K562 (cell line): Measurements from ENCODE around the gene PPP2R1B. TPM values are rescaled to one million over a fixed set of nuclear protein-coding genes. Genes with fewer than 3 reads are reported as not detected.

Experiments used
- ATAC-seq: fragments of 200-7000 bp; cut with Tn5 transposase; 3 replicates; pipeline ENCODE4 v1.9.1; 2020; ENCODE audit warnings: moderate library complexity
- BruUV-seq: library from RNA; stranded (reverse); fragments of 400-500 nt; replicated peaks from 2 replicates; lab custom pipeline; 2021; lab: Mats Ljungman, UMichigan
- CTCF ChIA-PET: fragments of 300-600 bp; formaldehyde crosslinking; extraction: SDS; loops from one replicate; lab custom pipeline; 2021; ENCODE audit warnings: low intra/inter-chr PET ratio; lab: Yijun Ruan, JAX
- POLR2A ChIA-PET: fragments of 300-600, 350-650 bp; sonication (Branson Sonifier 250); formaldehyde crosslinking; extraction: SDS; loops from one replicate; lab custom pipeline; 2021; ENCODE audit warnings: antibody characterized with exemption, inconsistent platforms; lab: Yijun Ruan, JAX
- DNase-seq, 4 experiments: peaks; one replicate each; pipeline versions ENCODE4 v3.0.0 to v3.0.0-alpha.2; 2011 to 2018; ENCODE audit warnings: low spot score in 3 of 4, mixed read lengths in 3 of 4; ENCODE audit errors: extremely low read depth in 1 of 4
- FAIRE-seq: peaks from 2 replicates; lab custom pipeline; 2011; peaks lifted over from hg19 to GRCh38; lab: Jason Lieb, UNC
- H2AFZ ChIP-seq: 2 replicates; pipeline ENCODE4 v1.6.0; 2011; ENCODE audit warnings: low read depth, low read length, control low read depth, inconsistent platforms
- H3K27ac ChIP-seq: fragments of 200-600 bp; 3 replicates; pipeline ENCODE4 v1.8.0; 2011; ENCODE audit warnings: low read depth, mild to moderate bottlenecking, control low read depth, inconsistent platforms, low read length, moderate library complexity, mixed read lengths; ENCODE audit errors: extremely low read depth
- H3K27me3 ChIP-seq, 2 experiments: fragments of 300-600 bp in 1 of 2; 2 replicates in 1 of 2; 3 replicates in 1 of 2; pipeline versions ENCODE4 v1.6.0 to v1.8.0; 2011; ENCODE audit warnings: inconsistent platforms in 2 of 2, low read length in 2 of 2, mild to moderate bottlenecking in 1 of 2, mixed read lengths in 1 of 2, moderate library complexity in 1 of 2; ENCODE audit not compliant: control insufficient read depth in 2 of 2, insufficient read depth in 2 of 2
- H3K36me3 ChIP-seq: fragments of 300-600 bp; 3 replicates; pipeline ENCODE4 v1.8.0; 2011; ENCODE audit warnings: mild to moderate bottlenecking, low read length, inconsistent platforms; ENCODE audit not compliant: control insufficient read depth, insufficient read depth
- H3K4me1 ChIP-seq, 2 experiments: fragments of 200-600 bp in 1 of 2; replicated peaks in 1 of 2; 2 replicates in 1 of 2; 3 replicates in 1 of 2; pipeline versions ENCODE4 v1.5.1 to v1.8.0; 2011; ENCODE audit warnings: inconsistent platforms in 2 of 2, low read length in 2 of 2, mild to moderate bottlenecking in 1 of 2, mixed read lengths in 1 of 2, moderate library complexity in 1 of 2; ENCODE audit not compliant: control insufficient read depth in 2 of 2, insufficient read depth in 2 of 2
- H3K4me2 ChIP-seq: 2 replicates; pipeline ENCODE4 v1.6.1; 2011; ENCODE audit warnings: low read length, control low read depth, inconsistent platforms, mixed read lengths; ENCODE audit not compliant: insufficient read depth
- H3K4me3 ChIP-seq: fragments of 200-600 bp; sonication (generic), shearing (Covaris generic); 2 replicates; pipeline ENCODE4 v1.5.1; 2016; ENCODE audit warnings: control low read depth, inconsistent platforms
- H3K79me2 ChIP-seq: fragments of 200-600 bp; 3 replicates; pipeline ENCODE4 v1.8.0; 2011; ENCODE audit warnings: low read length, inconsistent platforms; ENCODE audit not compliant: control insufficient read depth, insufficient read depth
- H3K9ac ChIP-seq, 2 experiments: 2 replicates each; pipeline versions ENCODE4 v1.6.0 to v1.6.1; 2011; ENCODE audit warnings: low read depth in 2 of 2, low read length in 2 of 2, control low read depth in 1 of 2, inconsistent platforms in 1 of 2, mild to moderate bottlenecking in 1 of 2, mixed read lengths in 1 of 2; ENCODE audit not compliant: insufficient read depth in 1 of 2
- H3K9me1 ChIP-seq: one replicate; pipeline ENCODE4 v1.6.0; 2011; ENCODE audit warnings: inconsistent platforms, mild to moderate bottlenecking, low read length, moderate library complexity; ENCODE audit not compliant: control insufficient read depth, insufficient read depth
- H3K9me3 ChIP-seq: replicated peaks from 2 replicates; pipeline ENCODE4 v1.5.1; 2011; ENCODE audit warnings: low read depth, low read length, inconsistent platforms; ENCODE audit not compliant: control insufficient read depth, insufficient read depth
- H4K20me1 ChIP-seq: replicated peaks from 2 replicates; pipeline ENCODE4 v1.6.1; 2011; ENCODE audit warnings: low read length, inconsistent platforms, mixed read lengths; ENCODE audit not compliant: control insufficient read depth, insufficient read depth
- ATF1 ChIP-seq, 2 experiments: fragments of 450-650 bp in 1 of 2; IDR thresholded peaks; 2 replicates each; pipeline ENCODE4 v1.6.1; 2016; ENCODE audit warnings: missing compliant biosample characterization in 1 of 2, missing genetic modification characterization in 1 of 2
- CCNT2 ChIP-seq: IDR thresholded peaks from 2 replicates; pipeline ENCODE4 v1.6.1; 2011; ENCODE audit warnings: borderline replicate concordance, low read depth, mild to moderate bottlenecking, moderate library complexity, mixed read lengths, low read length; ENCODE audit not compliant: insufficient read length; ENCODE audit errors: extremely low read depth
- CREM ChIP-seq: IDR thresholded peaks from 2 replicates; pipeline ENCODE4 v1.6.1; 2014; ENCODE audit warnings: antibody characterized with exemption, low read depth
- FOXP1 ChIP-seq: sonication (generic); formaldehyde crosslinking; IDR thresholded peaks from 2 replicates; pipeline ENCODE4 v1.8.0; 2022; ENCODE audit warnings: mild to moderate bottlenecking, missing genetic modification reagents
- GMEB1 ChIP-seq: fragments of 250-450 bp; sonication (Bioruptor Pico); IDR thresholded peaks from 2 replicates; pipeline ENCODE4 v1.4.0; 2020; ENCODE audit warnings: mild to moderate bottlenecking
- HDAC6 ChIP-seq: IDR thresholded peaks from 2 replicates; pipeline ENCODE4 v1.6.1; 2012; ENCODE audit warnings: low read depth, mild to moderate bottlenecking, control low read depth, inconsistent platforms, low read length, moderate library complexity
- RAD51 ChIP-seq: fragments of 450-650 bp; IDR thresholded peaks from 2 replicates; pipeline ENCODE4 v1.7.1; 2016; ENCODE audit warnings: low read depth, mild to moderate bottlenecking, borderline replicate concordance
- RBM15 ChIP-seq: fragments of 200-400 bp; formaldehyde crosslinking; IDR thresholded peaks from 2 replicates; pipeline ENCODE4 v1.6.1; 2018; ENCODE audit warnings: mild to moderate bottlenecking, low read length, moderate library complexity; ENCODE audit not compliant: insufficient read depth
- ZBTB8A ChIP-seq: fragments of 450-650 bp; IDR thresholded peaks from 2 replicates; pipeline ENCODE4 v1.6.1; 2018; ENCODE audit warnings: mild to moderate bottlenecking, moderate library complexity; ENCODE audit not compliant: partially characterized antibody
- WGBS: fragments of 100-300 bp; shearing (Covaris generic); methylation state at CpG from one replicate; pipeline ENCODE4 v1.1.6; 2016; ENCODE audit warnings: low coverage, mixed read lengths; ENCODE audit not compliant: insufficient coverage; ENCODE audit errors: missing lambda C conversion rate; 5-methylcytosine and 5-hydroxymethylcytosine counted together
- in situ Hi-C: fragments of 300-500 bp; cut with MboI; formaldehyde crosslinking; loops from 4 replicates; pipeline ENCODE4 v1.15.0; 2018; ENCODE audit warnings: inconsistent platforms, mixed read lengths
- intact Hi-C: fragments of 100-400 bp; cut with micrococcal nuclease; formaldehyde crosslinking; loops from 2 replicates; pipeline ENCODE4 v1.14.2; 2022
- polyA plus RNA-seq, 8 experiments: library from polyadenylated mRNA; depleted of rRNA in 4 of 8; stranded (reverse) in 5 of 8; unstranded in 3 of 8; fragments of >200 nt; fragmentation: Nextera tagmentation in 2 of 8; fragmentation: Illumina TruSeq in 1 of 8; extraction: Ambion mirVana in 2 of 8; extraction: Trizol in 1 of 8; gene quantifications; 2 replicates each; pipeline versions ENCODE4 v1.2.1 to v1.2.3, GENCODE V29; 2011 to 2014; ENCODE audit warnings: inconsistent platforms in 1 of 8, missing spikeins in 1 of 8
- total RNA-seq, 7 experiments: library from RNA; depleted of rRNA in 6 of 7; stranded (reverse); fragments of >200 nt in 6 of 7; fragmentation: Illumina TruSeq in 2 of 7; extraction: Trizol in 2 of 7; gene quantifications; 2 replicates each; pipeline versions ENCODE4 v1.2.1 to v1.2.3, GENCODE V29; 2011 to 2021; ENCODE audit warnings: low replicate concordance in 1 of 7
- TF ChIP-seq, protein P1 (sequence below): fragments of 250-450 bp; sonication (Bioruptor Pico); IDR thresholded peaks from 2 replicates; pipeline ENCODE4 v1.8.0; 2022; ENCODE audit warnings: inconsistent platforms, mild to moderate bottlenecking, moderate library complexity, borderline replicate concordance

Gene PPP2R1B
- total and polyA plus RNA-seq, 9 of the 15 experiments (the other 6 are each of a cell fraction or from before 2014, with no cell fraction given) = 24.6 to 68.5 (median 39.8) TPM

- Histone ChIP-seq H3K4me2 (no peak overlapping the region), H3K79me2 (no peaks in the 10 kb centered on the region), H3K36me3 (peaks cover 4% of the 10 kb centered on the region; the same call in 1 of the 3 replicates), H3K27ac (no peak overlapping the region), H3K9me1 (no peaks in the 10 kb centered on the region), H3K4me1 (peaks cover 0 to 7% of the 10 kb centered on the region in 2 experiments; a peak in 2 of 5 replicates), H3K9me3 (no peaks in the 10 kb centered on the region)
- ATAC-seq = no peak
- in situ Hi-C loops = loop anchor here (10.0 kb wide), 1 partner anchor 339 kb away; no protein-coding TSS in a partner anchor
- WGBS = 37% methylated on average over 5 of the region's 5 CpGs
- TF ChIP-seq CREM (peak; percentile 67), ATF1 (CRISPR knock-in tag; IDR thresholded peaks at IDR 0.05) (no peak), ATF1 (tag; IDR thresholded peaks at IDR 0.05) (0 out of 2 replicates have a peak, but pooled peaks have one; percentile 28), HDAC6 (no peak), RBM15 (no peak)
- TF ChIP-seq, all 486 proteins: peak for 2
- FAIRE-seq (peak; percentile 32), DNase-seq (no peak)
- Histone ChIP-seq H3K9ac (no peak overlapping the region), H2AFZ (no peak overlapping the region), H3K4me3 (no peak overlapping the region), H3K27me3 (no peaks in the 10 kb centered on the region), H4K20me1 (no peaks in the 10 kb centered on the region)
- ChIA-PET POLR2A (interaction anchor here (0.8 to 0.9 kb wide), 2 partner anchors 251 to 337 kb away, joined by 3 to 4 read pairs; no protein-coding TSS in a partner anchor), CTCF (no interaction called here)
- intact Hi-C loops = no loop called here
- BruUV-seq = no TSS peak
These were observed 27.7 kb upstream of the PPP2R1B start for GRCh38 chr11:111793863-111794262.

- Histone ChIP-seq H3K9ac (no peak overlapping the region), H3K4me2 (no peak overlapping the region), H4K20me1 (no peaks in the 10 kb centered on the region), H3K36me3 (peaks cover 4% of the 10 kb centered on the region; the same call in 1 of the 3 replicates), H3K79me2 (no peaks in the 10 kb centered on the region), H3K9me3 (no peaks in the 10 kb centered on the region), H3K4me3 (no peak overlapping the region), H3K27ac (no peak overlapping the region), H2AFZ (no peak overlapping the region), H3K4me1 (peaks cover 0 to 7% of the 10 kb centered on the region in 2 experiments; a peak in 2 of 5 replicates), H3K27me3 (no peaks in the 10 kb centered on the region), H3K9me1 (no peaks in the 10 kb centered on the region)
- in situ Hi-C loops (loop anchor here (10.0 kb wide), 1 partner anchor 338 kb away; no protein-coding TSS in a partner anchor), intact Hi-C loops (no loop called here)
- no peak for FAIRE-seq
- no TSS peak for BruUV-seq
- ATAC-seq = no peak
- no peak for DNase-seq
- ChIA-PET CTCF (no interaction called here), POLR2A (interaction anchor here (0.7 to 1.5 kb wide), 3 partner anchors 26 to 336 kb away, joined by 3 read pairs; partner anchors contain the start of gene PPP2R1B)
- 62% methylated on average over 6 of the region's 6 CpGs for WGBS
- TF ChIP-seq FOXP1 (CRISPR knock-in tag) (no peak), GMEB1 (CRISPR knock-in tag) (no peak), ZBTB8A (no peak), CCNT2 (no peak), RAD51 (no peak)
- TF ChIP-seq, protein P1, sequence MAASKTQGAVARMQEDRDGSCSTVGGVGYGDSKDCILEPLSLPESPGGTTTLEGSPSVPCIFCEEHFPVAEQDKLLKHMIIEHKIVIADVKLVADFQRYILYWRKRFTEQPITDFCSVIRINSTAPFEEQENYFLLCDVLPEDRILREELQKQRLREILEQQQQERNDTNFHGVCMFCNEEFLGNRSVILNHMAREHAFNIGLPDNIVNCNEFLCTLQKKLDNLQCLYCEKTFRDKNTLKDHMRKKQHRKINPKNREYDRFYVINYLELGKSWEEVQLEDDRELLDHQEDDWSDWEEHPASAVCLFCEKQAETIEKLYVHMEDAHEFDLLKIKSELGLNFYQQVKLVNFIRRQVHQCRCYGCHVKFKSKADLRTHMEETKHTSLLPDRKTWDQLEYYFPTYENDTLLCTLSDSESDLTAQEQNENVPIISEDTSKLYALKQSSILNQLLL (CRISPR knock-in tag) = no peak
These were observed 26.8 kb upstream of the PPP2R1B start for GRCh38 chr11:111792955-111793500.
